OCI-LY1 (cell line): Measurements from ENCODE around the gene TRIM26.
"Not testable (repeated sequence)": the region's sequence is repeated elsewhere in the genome, so short reads cannot be mapped to it uniquely, and the experiment has no call there.

Experiments
- H2AFZ ChIP-seq: fragments of 200-600 bp; sonication (generic), shearing (Covaris generic); 2 replicates; pipeline ENCODE4 v1.6.0; 2014; ENCODE audit warnings: antibody characterized with exemption, mild to moderate bottlenecking, low read length
- H3F3A ChIP-seq: fragments of 200-600 bp; sonication (generic), shearing (Covaris generic); 2 replicates; pipeline ENCODE4 v1.6.0; 2014; ENCODE audit warnings: mild to moderate bottlenecking, antibody characterized with exemption, low read length, moderate library complexity; ENCODE audit not compliant: insufficient read depth
- H3K27ac ChIP-seq: fragments of 200-600 bp; sonication (generic); 2 replicates; pipeline ENCODE4 v1.5.1; 2014; ENCODE audit warnings: low read length, mixed run types, mild to moderate bottlenecking, low read depth; ENCODE audit not compliant: poor library complexity, severe bottlenecking
- H3K27me3 ChIP-seq: fragments of 200-600 bp; sonication (generic); 2 replicates; pipeline ENCODE4 v1.6.0; 2014; ENCODE audit warnings: antibody characterized with exemption, mild to moderate bottlenecking, low read length, moderate library complexity; ENCODE audit not compliant: insufficient read depth
- H3K36me3 ChIP-seq: fragments of 200-600 bp; sonication (generic); 2 replicates; pipeline ENCODE4 v1.6.1; 2014; ENCODE audit warnings: mild to moderate bottlenecking, antibody characterized with exemption, low read length, moderate library complexity, mixed read lengths; ENCODE audit not compliant: insufficient read depth
- H3K4me1 ChIP-seq: fragments of 200-600 bp; sonication (generic); 2 replicates; pipeline ENCODE4 v1.5.1; 2014; ENCODE audit warnings: mild to moderate bottlenecking, low read length, moderate library complexity; ENCODE audit not compliant: insufficient read depth, severe bottlenecking
- H3K4me2 ChIP-seq: fragments of 200-600 bp; sonication (generic), shearing (Covaris generic); 2 replicates; pipeline ENCODE4 v1.6.1; 2014; ENCODE audit warnings: low read length
- H3K4me3 ChIP-seq: fragments of 200-600 bp; sonication (generic); 2 replicates; pipeline ENCODE4 v1.5.1; 2014; ENCODE audit warnings: low read length, low read depth, mild to moderate bottlenecking, mixed read lengths; ENCODE audit not compliant: poor library complexity, severe bottlenecking
- H3K79me2 ChIP-seq: fragments of 200-600 bp; shearing (Covaris generic); 2 replicates; pipeline ENCODE4 v1.6.1; 2016; ENCODE audit warnings: mixed run types, low read length, mixed read lengths; ENCODE audit not compliant: insufficient read depth
- H3K9ac ChIP-seq: fragments of 200-600 bp; sonication (generic), shearing (Covaris generic); 2 replicates; pipeline ENCODE4 v1.6.1; 2014; ENCODE audit warnings: mild to moderate bottlenecking, low read length, mixed read lengths
- H3K9me2 ChIP-seq: fragments of 200-600 bp; sonication (generic), shearing (Covaris generic); 2 replicates; pipeline ENCODE4 v1.6.1; 2014; ENCODE audit warnings: low read depth, mild to moderate bottlenecking, low read length, mixed read lengths
- H3K9me3 ChIP-seq: fragments of 200-600 bp; shearing (Covaris generic); 2 replicates; pipeline ENCODE4 v1.6.1; 2014; ENCODE audit warnings: low read length, mixed read lengths
- H4K20me1 ChIP-seq: fragments of 200-600 bp; sonication (generic), shearing (Covaris generic); 2 replicates; pipeline ENCODE4 v1.6.0; 2016; ENCODE audit warnings: mild to moderate bottlenecking, low read length; ENCODE audit not compliant: insufficient read depth
- EZH2 ChIP-seq: fragments of 200-600 bp; sonication (generic), shearing (Covaris generic); IDR thresholded peaks from 2 replicates; pipeline ENCODE4 v1.8.0; 2017; ENCODE audit warnings: borderline replicate concordance, mixed run types, mild to moderate bottlenecking, antibody characterized with exemption, low read length, moderate library complexity, mixed read lengths
- TF ChIP-seq, protein P1 (sequence below): fragments of 200-600 bp; sonication (generic), shearing (Covaris generic); IDR thresholded peaks from 2 replicates; pipeline ENCODE4 v1.5.1; 2017; ENCODE audit warnings: mild to moderate bottlenecking, antibody characterized with exemption, low read length, moderate library complexity, mixed read lengths

Gene TRIM26

DNA sequence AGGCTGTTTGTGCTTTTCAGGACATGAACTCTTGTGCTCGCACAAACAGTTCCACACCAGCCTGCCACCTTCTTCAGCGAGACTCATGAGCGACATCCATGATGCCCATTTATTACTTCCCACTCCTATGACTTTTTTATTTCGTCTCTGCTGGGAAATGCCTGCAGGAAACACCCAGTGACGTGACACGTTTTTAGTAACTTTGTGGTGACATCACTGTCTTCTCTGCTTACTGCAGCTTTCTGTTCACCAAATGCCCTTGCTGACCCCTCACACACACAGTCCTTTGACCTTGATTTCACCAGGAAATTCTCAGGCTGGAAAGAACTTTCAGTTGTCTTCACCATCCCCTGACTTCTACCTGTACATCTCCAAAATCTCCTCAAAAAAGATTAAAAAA is 68.4 kb downstream of the TRIM26 start:
- no peaks in the 10 kb centered on the region for H3K36me3 ChIP-seq
- no peaks in the 10 kb centered on the region for H4K20me1 ChIP-seq
- no peaks in the 10 kb centered on the region for H3K4me1 ChIP-seq
- H3K27ac ChIP-seq, result no peak overlapping the region
- no peak for TF ChIP-seq EZH2
- TF ChIP-seq, protein P1, sequence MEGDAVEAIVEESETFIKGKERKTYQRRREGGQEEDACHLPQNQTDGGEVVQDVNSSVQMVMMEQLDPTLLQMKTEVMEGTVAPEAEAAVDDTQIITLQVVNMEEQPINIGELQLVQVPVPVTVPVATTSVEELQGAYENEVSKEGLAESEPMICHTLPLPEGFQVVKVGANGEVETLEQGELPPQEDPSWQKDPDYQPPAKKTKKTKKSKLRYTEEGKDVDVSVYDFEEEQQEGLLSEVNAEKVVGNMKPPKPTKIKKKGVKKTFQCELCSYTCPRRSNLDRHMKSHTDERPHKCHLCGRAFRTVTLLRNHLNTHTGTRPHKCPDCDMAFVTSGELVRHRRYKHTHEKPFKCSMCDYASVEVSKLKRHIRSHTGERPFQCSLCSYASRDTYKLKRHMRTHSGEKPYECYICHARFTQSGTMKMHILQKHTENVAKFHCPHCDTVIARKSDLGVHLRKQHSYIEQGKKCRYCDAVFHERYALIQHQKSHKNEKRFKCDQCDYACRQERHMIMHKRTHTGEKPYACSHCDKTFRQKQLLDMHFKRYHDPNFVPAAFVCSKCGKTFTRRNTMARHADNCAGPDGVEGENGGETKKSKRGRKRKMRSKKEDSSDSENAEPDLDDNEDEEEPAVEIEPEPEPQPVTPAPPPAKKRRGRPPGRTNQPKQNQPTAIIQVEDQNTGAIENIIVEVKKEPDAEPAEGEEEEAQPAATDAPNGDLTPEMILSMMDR, result no peak
- no peaks in the 10 kb centered on the region for H3K79me2 ChIP-seq
- no peaks in the 10 kb centered on the region for H3K9me3 ChIP-seq
- H3F3A ChIP-seq, result no peaks in the 10 kb centered on the region
- H3K4me3 ChIP-seq, result no peak overlapping the region
- no peak overlapping the region for H3K9ac ChIP-seq
- H2AFZ ChIP-seq, result no peak overlapping the region
- no peaks in the 10 kb centered on the region for H3K27me3 ChIP-seq
- no peaks in the 10 kb centered on the region for H3K9me2 ChIP-seq
- no peak overlapping the region for H3K4me2 ChIP-seq

DNA sequence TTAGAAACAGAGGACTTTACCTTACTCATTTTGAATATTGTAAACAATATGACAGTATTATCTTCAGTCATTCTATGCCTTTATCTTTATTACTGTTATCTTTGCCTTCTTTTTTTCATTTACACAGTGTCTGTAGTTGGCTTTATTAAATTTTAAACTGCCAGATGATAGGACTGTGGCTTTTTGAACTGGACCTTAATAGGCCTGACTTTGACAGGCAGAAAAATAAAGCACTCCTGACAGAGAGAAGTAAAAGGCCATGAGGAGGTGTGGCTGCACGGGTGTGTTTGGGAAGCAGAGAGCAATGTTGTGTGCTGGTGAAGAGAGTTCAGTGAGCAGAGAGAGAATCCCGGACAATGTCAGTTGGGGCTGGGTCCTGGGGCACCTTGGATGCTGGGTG is 69.4 kb downstream of the TRIM26 start:
- H3K36me3 ChIP-seq, result no peaks in the 10 kb centered on the region
- H3K79me2 ChIP-seq, result no peaks in the 10 kb centered on the region
- H3F3A ChIP-seq, result no peaks in the 10 kb centered on the region
- no peaks in the 10 kb centered on the region for H3K27me3 ChIP-seq
- H2AFZ ChIP-seq, result no peak overlapping the region
- no peak overlapping the region for H3K4me3 ChIP-seq
- H3K4me1 ChIP-seq, result no peaks in the 10 kb centered on the region
- no peak overlapping the region for H3K9ac ChIP-seq
- H4K20me1 ChIP-seq, result no peaks in the 10 kb centered on the region
- no peaks in the 10 kb centered on the region for H3K9me3 ChIP-seq
- TF ChIP-seq, protein P1, result no peak
- no peak for TF ChIP-seq EZH2
- no peak overlapping the region for H3K4me2 ChIP-seq
- no peak overlapping the region for H3K27ac ChIP-seq
- no peaks in the 10 kb centered on the region for H3K9me2 ChIP-seq

DNA sequence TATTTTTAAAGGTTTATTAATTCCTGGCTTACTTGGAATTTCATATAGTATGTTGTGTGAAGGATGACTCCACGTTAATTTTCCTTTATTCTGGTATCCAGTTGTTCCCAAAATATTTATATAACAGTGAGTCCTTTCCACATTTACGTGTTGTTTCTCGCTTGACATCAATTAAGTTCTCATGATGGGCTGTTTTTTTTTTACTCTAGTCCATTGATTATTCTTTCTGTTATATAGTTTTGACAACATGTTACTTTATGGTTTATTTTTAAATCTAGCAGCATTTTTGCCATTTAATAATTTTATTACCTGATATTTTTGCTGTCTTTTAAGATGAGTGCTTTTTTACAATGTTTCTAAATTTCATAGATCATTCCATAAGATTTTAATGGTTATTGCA is 70.5 kb downstream of the TRIM26 start:
- Histone ChIP-seq H3K9ac (no peak overlapping the region), H3K27me3 (no peaks in the 10 kb centered on the region), H3K79me2 (no peaks in the 10 kb centered on the region), H3K4me3 (no peak overlapping the region), H3K9me3 (no peaks in the 10 kb centered on the region), H3K9me2 (no peaks in the 10 kb centered on the region), H3K4me1 (no peaks in the 10 kb centered on the region), H2AFZ (no peak overlapping the region), H3K36me3 (no peaks in the 10 kb centered on the region), H3K27ac (no peak overlapping the region), H3K4me2 (no peak overlapping the region), H3F3A (no peaks in the 10 kb centered on the region), H4K20me1 (no peaks in the 10 kb centered on the region)
- TF ChIP-seq, protein P1, result no peak
- no peak for TF ChIP-seq EZH2

DNA sequence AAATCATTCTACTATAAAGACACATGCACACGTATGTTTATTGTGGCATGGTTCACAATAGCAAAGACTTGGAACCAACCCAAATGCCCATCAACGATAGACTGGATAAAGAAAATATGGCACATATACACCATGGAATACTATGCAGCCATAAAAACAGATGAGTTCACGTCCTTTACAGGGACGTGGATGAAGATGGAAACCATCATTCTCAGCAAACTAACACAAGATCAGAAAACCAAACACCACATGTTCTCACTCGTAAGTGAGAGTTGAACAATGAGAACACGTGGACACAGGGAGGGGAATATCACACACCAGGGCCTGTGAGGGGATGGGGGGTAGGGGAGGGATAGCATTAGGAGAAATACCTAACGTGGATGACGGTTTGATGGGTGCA is 73.0 kb downstream of the TRIM26 start:
- not testable (repeated sequence) for H3K9ac ChIP-seq, H3K27me3 ChIP-seq, H3K4me3 ChIP-seq

More for the DNA sequence above, 73.0 kb downstream of the TRIM26 start:
- not testable (repeated sequence) for H2AFZ ChIP-seq, H3K4me2 ChIP-seq, H3K4me1 ChIP-seq, H3K79me2 ChIP-seq, H4K20me1 ChIP-seq, H3K9me3 ChIP-seq, H3F3A ChIP-seq, H3K27ac ChIP-seq, H3K36me3 ChIP-seq, H3K9me2 ChIP-seq
